HG03520 (cell line): Measurements from ENCODE around the gene MB.
"Not testable (repeated sequence)": the region's sequence is repeated elsewhere in the genome, so short reads cannot be mapped to it uniquely, and the experiment has no call there.

Experiments used
- ATAC-seq: cut with Tn5 transposase; IDR thresholded peaks from one replicate; pipeline ENCODE4 v1.9.1; 2021; ENCODE audit warnings: mild to moderate bottlenecking, moderate library complexity; ENCODE audit not compliant: unreplicated experiment

The MB gene

GRCh38 chr22:35617137-35617755 is at the start of gene MB:
MB (minus strand) TSS chr22:35617329; CDS start chr22:35617257, 72 bp downstream.
- ATAC-seq = no peak

DNA sequence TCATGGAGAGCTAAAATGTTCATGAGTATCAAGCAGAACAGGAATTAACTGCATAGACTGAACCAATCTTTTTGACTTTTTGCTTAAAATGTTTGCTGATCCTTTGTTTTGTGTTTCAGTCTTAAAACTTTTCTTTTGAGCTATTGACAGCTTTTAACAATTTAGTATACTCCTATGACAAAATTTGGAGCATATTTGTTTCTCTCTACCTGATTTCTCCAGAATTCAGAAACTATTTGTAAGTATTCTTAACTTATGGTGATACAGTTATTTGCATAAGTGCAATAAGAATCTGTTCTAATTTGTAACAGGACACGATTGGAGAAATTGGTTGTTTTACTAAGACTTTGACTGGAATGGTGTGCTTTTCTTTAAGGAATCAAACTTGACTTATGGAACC is 49.6 kb upstream of the MB start:
- not testable (repeated sequence) for ATAC-seq

DNA sequence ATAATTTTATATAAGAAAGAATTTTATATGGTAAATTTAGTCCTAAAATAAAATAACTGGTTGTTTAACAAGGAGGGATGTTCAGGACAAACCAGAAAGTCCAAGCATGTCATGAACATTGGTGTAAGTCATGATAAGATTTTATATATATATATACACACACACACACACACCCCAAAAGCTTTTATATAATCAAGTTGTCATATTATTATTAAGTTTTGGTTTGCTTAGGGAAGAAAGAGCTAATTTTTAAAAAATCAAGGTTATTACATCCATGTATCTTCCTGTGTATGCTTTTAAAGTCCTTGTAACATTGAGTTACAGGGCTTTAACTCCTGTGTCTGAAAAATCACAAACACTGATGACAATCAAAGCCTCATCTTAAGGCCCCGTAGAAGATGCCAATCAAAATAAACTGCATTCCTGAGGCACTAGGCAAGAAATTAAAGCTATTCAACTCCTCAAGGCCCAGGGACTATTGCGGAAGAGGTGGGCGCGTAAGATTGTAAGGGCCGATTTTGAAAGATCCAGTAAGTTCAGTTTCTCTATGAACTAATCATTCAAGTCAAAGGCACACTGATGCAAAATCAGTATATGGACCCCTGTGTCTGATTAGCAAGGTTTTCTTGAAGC is 47.9 kb upstream of the MB start:
- no peak for ATAC-seq

DNA sequence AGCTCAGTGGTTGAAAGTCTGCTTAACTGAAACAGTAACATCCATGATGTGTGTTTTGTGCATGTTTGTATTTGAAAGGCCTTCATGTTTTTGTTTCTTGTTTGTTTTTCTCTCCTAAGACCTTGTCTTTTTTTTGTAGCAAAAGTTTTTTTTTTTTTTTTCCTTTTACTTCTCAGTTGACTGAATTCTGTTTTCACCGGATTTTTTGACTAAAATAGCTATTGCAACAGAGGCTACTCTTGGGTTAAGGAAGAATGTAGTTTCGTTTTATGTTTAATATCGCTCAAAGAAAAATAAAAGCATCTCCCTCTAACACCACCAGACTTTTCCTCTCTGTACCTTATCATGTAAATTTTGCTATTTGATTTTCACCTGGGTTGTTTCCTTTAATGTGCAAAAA is 46.2 kb upstream of the MB start:
- ATAC-seq = no peak

GRCh38 chr22:35662914-35663313 is 45.8 kb upstream of the MB start:
- ATAC-seq = no peak

DNA sequence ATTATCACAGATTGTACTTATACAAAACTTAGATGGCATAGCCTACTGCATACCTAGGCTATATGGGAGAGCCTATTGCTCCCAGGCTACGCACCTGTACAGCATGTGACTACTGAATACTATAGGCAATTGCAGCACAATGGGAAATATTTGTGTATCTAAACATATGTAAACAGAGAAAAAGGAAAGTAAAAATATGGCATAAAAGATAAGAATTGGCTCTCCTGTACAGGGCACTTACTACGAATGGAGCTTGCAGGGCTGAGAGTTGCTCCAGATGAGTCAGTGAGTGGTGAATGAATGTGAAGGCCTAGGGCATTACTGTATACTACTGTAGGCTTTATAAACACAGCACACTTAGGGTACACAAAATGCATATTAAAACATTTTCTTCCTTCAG is 44.3 kb upstream of the MB start:
- ATAC-seq = no peak

GRCh38 chr22:35660291-35661127 is 43.4 kb upstream of the MB start:
- no peak for ATAC-seq

DNA sequence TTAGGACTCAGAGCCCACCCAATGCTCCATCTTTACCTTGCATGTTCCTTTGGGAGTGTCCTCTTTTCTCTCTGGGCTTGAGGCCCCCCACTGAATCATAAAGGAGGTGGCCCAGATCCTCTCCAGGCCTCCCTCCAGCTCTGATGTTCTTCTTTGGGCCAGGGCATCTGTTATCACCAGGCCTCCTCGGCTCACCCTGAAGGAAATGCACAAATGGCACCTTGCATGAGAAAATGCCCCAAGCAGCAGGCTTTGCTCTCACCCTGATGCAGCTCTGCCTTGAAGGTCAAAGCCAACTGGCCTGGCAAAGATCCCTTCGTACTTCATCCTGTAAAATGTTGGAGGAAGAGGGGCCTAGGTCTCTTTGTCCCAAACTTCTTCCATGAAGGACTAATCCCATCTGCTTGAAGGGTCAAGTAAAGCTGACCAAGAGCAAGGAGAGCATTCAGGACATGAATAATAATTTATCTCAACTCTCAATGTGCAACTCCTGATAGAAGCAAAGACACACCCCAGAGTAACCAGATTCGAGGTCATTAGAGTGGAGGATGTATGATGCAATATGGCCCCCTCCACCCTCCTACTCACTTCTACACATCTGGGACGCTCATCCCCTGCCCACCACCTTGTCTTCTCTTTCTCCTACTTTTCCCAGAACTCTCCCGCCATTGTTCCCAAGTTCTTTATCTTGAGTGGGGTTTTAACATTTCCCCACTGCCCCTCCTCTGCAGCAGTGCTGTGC is 40.6 kb upstream of the MB start:
- ATAC-seq = no peak

- no peak for ATAC-seq
Measured at GRCh38 chr22:35656284-35656752, 39.2 kb upstream of the MB start.

GRCh38 chr22:35653824-35654223 is 36.7 kb upstream of the MB start:
- ATAC-seq = no peak

GRCh38 chr22:35651085-35651484 is 34.0 kb upstream of the MB start:
- no peak for ATAC-seq

GRCh38 chr22:35649636-35650250 is 32.6 kb upstream of the MB start:
- ATAC-seq = no peak

- no peak for ATAC-seq
Measured at GRCh38 chr22:35649026-35649553, 32.0 kb upstream of the MB start.

DNA sequence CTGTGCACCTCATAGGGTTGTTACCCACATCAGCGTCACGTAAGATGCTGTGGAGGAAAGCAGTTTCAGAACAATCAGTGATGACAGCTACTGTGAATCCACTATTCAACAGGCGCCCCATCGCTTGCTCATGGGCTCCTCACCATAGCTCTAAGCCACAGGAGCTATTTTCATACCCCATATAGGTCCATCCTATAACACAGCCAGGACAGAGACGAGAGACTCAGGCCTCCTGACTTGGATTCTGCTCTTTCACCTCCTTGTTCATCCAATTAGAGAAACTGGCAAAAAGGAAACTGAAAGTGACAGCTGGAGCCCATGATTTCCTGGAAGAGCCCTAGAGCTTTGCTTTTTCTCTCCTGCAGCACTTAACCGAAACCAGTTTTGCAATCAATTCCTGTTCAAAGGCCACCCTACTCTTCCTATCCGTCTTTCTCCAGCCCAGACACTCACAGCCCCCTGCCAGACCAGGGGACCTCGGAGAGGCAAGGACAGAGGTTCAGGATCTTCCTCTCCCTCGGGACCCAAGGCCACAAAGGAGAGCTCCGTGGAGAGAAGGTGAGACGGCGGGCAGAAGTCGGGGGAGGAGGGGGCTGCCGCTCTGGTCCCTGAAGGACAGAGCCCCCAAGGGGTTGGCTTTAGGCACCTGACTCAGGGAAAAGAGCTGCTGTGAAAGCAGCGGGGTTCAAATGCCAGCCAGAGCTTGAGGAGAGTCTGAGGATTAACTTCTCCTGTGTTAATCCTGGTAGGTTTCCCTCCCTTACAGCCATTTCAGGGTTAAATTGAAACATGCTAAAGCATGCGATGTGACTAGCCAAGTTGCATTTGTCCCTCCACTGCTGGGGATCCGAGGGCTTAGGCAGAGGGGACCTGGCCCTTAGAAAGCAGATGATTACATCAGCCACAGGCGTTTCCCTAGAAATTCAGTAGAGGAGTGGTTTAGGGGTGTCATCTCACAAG is 31.2 kb upstream of the MB start, which contains the start of gene APOL6:
Gene APOL6, plus strand, starts transcription at position 381 of the 960 bp plus-strand sequence. CDS start 7,980 bp downstream, outside the sequence.
- ATAC-seq = no peak

- ATAC-seq = no peak
Measured at GRCh38 chr22:35645646-35646045, 28.5 kb upstream of the MB start.

DNA sequence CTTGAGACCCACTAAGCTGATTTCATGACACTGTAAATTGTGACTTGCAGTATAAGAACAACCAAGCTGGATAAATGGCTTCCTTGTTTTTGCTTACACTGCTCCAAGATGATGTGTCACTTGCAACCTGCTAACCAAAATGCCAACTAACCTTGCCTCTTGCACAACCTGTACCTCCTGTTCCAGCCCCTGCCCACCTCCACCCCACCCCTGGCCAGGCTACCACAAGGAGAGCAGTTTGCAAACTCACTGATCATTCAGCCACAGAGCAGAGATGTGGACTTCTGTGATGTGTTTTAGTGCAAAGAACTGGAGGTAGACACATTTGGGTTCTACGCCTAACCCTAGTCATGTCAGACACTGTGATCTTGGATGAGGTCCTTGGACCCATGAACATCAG is 26.9 kb upstream of the MB start:
- no peak for ATAC-seq

GRCh38 chr22:35642305-35642741 is 25.2 kb upstream of the MB start:
- no peak for ATAC-seq

DNA sequence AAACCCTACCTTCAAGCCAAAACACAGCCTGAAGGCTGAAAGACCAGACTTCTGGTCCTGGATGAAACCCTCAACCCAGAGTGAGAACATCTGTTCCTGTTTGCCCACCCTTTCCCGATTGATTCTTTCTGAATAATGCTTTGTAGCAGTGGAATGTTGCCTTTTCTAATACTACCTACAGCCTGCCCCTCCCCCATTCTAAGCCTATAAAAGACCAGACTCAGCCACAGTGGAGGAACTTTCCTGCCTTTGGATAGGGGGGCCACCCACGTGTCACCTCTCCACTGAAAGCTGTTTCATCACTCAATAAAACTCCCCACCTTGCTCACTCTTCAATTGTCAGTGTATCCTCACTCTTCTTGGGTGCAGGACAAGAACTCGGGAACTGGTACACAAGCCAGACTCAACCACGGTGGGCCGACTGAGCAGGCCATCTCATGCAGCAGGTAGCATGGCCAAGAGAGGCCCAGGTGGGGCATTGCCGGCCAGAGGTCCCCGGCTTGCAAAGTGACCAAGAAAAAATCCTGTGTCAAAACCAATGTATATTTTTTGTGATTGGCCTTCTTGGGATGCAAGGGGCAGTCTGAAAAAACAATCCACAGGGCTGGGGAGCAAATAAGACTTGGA is 24.5 kb upstream of the MB start:
- no peak for ATAC-seq

GRCh38 chr22:35638410-35638809 is 21.3 kb upstream of the MB start:
- no peak for ATAC-seq
